Neural progenitor cell (in vitro differentiated cells): Measurements from ENCODE around the gene DCP1B.

Experiments used
- EZH2 ChIP-seq: fragments of 200-600 bp; sonication (generic); IDR thresholded peaks from 2 replicates; pipeline ENCODE4 v1.6.1; 2017; ENCODE audit warnings: antibody characterized with exemption, mild to moderate bottlenecking, moderate library complexity
- TF ChIP-seq, protein P1 (sequence below): fragments of 200-600 bp; sonication (generic); IDR thresholded peaks from 2 replicates; pipeline ENCODE4 v1.5.1; 2017; ENCODE audit warnings: antibody characterized with exemption, mild to moderate bottlenecking

DNA sequence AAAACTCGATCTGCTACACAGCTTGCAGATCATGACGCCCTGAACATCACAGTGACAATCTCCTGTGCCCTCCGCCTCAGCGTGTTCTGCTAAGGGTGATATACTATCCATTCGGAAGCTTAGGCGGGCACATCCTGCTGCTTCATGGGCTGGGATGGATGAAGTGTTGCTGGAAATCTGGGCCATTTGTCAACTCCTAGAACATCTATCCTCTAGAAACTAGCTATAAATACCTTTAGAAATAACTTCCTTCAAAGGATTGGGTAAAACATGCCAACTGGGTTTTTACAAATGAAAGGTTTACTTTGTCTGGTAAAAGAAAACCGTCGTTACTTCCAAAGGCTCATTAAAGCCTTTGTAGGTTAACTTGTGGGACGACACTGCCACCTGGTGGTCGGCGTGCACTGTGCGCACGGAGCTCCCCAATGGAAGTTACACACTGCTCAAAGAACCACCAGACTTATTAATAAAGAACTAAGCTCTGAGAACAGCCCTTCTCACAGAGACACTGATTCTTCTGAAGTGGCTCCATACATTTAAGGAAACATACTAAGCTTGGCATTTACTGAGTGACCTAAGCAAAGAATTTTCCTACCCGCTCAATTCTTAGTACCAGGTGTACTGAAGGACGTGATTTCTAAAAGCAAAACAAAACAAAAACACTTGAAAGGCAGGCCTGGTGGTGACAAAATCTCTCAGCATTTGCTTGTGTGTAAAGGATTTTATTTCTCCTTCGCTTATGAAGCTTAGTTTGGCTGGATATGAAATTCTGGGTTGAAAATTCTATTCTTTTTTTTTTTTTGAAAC lies 64.3 kb downstream of the DCP1B start:
- TF ChIP-seq, protein P1, sequence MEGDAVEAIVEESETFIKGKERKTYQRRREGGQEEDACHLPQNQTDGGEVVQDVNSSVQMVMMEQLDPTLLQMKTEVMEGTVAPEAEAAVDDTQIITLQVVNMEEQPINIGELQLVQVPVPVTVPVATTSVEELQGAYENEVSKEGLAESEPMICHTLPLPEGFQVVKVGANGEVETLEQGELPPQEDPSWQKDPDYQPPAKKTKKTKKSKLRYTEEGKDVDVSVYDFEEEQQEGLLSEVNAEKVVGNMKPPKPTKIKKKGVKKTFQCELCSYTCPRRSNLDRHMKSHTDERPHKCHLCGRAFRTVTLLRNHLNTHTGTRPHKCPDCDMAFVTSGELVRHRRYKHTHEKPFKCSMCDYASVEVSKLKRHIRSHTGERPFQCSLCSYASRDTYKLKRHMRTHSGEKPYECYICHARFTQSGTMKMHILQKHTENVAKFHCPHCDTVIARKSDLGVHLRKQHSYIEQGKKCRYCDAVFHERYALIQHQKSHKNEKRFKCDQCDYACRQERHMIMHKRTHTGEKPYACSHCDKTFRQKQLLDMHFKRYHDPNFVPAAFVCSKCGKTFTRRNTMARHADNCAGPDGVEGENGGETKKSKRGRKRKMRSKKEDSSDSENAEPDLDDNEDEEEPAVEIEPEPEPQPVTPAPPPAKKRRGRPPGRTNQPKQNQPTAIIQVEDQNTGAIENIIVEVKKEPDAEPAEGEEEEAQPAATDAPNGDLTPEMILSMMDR: peak; percentile 100
- no peak for TF ChIP-seq EZH2
